Lower leg skin (tissue), 3 donors: ENCODE results near the gene RXRA.

ENCODE experiments used
- POLR2A ChIP-seq, 2 donors: fragments of 450-650 bp; IDR thresholded peaks; one replicate each; pipeline ENCODE4 v1.6.1; 2016 to 2017; ENCODE audit warnings: antibody characterized with exemption in 2 of 2, mild to moderate bottlenecking in 1 of 2, moderate library complexity in 1 of 2
- TF ChIP-seq, protein P1 (sequence below), 3 donors: fragments of 450-650 bp; IDR thresholded peaks; one replicate each; pipeline ENCODE4 v1.5.1; 2016; ENCODE audit warnings: antibody characterized with exemption in 3 of 3, mild to moderate bottlenecking in 3 of 3, moderate library complexity in 2 of 3

DNA sequence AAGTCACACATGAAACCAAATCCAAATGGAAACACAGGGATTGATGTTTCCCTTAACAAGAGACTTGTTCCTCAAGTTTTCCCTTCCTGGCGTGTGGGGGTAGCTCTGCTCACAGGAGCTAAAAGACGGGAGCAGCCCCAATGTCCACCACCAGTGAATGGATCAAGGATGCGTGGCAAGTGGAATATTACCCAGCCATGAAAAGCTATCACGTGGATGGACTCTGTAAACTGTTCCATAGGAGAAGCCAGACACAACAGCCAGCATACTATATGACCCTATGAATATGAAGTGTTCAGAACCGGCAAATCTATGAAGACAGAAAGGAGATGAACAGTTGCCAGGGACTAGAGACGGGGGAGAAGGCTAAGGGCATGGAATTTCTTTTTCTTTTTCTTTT, 28.3 kb upstream of the RXRA start:
- TF ChIP-seq, protein P1, sequence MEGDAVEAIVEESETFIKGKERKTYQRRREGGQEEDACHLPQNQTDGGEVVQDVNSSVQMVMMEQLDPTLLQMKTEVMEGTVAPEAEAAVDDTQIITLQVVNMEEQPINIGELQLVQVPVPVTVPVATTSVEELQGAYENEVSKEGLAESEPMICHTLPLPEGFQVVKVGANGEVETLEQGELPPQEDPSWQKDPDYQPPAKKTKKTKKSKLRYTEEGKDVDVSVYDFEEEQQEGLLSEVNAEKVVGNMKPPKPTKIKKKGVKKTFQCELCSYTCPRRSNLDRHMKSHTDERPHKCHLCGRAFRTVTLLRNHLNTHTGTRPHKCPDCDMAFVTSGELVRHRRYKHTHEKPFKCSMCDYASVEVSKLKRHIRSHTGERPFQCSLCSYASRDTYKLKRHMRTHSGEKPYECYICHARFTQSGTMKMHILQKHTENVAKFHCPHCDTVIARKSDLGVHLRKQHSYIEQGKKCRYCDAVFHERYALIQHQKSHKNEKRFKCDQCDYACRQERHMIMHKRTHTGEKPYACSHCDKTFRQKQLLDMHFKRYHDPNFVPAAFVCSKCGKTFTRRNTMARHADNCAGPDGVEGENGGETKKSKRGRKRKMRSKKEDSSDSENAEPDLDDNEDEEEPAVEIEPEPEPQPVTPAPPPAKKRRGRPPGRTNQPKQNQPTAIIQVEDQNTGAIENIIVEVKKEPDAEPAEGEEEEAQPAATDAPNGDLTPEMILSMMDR (IDR thresholded peaks at IDR 0.05): no peak
- no peak for TF ChIP-seq POLR2A (IDR thresholded peaks at IDR 0.05)
